ENCODE data around the gene NPAS4.
A peak's percentile ranks its signal among the peaks of the same experiment; 100 is the strongest.
"Not testable (repeated sequence)": the region's sequence is repeated elsewhere in the genome, so short reads cannot be mapped to it uniquely, and the experiment has no call there.

NPAS4 gene

DNA sequence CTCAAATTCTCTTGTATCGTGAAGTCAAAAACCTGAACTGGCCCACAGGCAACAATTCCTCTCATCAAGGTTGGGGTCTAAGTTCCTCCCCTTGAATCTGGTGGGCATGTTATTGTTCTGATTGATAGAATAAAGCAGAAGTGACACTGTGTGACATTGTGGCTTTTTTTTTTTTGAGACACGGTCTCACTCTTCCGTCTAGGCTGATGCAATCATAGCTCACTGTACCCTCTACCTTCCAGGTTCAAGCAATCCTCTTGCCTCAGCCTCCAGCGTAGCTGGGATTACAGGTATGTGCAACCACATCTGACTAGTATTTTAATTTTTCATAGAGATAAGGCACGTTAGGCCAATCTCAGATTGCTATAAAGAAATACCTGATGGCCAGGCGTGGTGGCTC lies 37.0 kb downstream of the NPAS4 start:
- DNase-seq: no peak

DNA sequence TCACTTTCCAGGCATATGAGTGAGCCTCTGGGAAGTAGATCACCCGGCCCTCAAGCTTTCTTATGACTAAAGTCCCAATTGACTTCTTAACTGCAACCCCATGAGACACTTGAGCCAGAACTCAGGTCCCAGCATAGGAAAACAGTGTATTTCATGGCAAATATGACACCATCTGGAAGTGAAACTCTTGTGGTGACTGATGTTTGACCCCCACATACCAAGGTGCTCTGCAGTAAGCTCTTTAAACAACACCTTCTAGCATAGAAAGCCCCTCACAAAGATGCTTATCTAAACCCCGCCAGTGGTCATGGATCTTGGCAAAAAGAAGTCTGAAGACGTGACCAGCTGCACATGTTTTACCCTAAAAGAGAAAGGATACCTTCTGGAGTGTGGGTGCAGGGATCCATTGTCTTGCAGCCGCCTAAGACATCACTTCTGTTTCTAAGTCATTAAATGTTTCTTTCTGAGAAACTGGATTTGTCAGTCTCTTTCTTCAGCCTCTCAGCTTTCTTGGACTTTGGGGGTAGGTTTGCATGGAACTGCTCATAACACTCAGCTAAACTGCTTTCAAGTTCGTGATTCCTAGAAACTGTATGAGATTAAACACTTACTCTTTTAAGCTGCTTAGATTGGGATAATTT lies 38.4 kb downstream of the NPAS4 start:
- no peak for DNase-seq

DNA sequence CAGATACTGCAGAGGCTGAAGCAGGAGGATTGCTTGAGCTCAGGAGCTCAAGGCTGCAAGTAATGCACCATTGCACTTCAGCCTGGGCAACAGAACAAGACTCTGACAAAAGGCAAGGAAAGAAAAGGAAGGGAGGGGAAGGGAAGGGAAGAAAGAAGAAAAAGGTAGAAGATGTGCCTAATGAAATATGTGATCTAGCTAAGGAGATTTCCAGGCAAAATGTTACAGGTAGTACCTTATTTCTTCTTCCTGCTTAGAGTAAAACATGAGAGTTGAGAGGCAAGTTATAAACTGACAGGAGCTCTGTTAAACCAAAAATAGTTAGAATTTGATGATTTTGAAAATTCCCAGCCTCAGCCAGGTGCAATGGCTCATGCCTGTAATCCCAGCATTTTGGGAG lies 41.2 kb downstream of the NPAS4 start:
- DNase-seq: no peak

GRCh38 chr11:66462911-66463310 lies 42.1 kb downstream of the NPAS4 start:
- no peak for DNase-seq

DNA sequence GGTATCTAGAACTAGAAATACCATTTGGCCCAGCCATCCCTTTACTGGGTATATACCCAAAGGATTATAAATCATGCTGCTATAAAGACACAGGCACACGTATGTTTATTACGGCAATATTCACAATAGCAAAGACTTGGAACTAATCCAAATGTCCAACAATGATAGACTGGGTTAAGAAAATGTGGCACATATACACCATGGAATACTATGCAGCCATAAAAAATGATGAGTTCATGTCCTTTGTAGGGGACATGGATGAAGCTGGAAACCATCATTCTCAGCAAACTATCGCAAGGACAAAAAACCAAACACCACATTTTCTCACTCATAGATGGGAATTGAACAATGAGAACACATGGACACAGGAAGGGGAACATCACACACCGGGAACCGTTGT lies 43.3 kb downstream of the NPAS4 start:
- DNase-seq: not testable (repeated sequence)

GRCh38 chr11:66464916-66465315 lies 44.1 kb downstream of the NPAS4 start:
- no peak for DNase-seq

DNA sequence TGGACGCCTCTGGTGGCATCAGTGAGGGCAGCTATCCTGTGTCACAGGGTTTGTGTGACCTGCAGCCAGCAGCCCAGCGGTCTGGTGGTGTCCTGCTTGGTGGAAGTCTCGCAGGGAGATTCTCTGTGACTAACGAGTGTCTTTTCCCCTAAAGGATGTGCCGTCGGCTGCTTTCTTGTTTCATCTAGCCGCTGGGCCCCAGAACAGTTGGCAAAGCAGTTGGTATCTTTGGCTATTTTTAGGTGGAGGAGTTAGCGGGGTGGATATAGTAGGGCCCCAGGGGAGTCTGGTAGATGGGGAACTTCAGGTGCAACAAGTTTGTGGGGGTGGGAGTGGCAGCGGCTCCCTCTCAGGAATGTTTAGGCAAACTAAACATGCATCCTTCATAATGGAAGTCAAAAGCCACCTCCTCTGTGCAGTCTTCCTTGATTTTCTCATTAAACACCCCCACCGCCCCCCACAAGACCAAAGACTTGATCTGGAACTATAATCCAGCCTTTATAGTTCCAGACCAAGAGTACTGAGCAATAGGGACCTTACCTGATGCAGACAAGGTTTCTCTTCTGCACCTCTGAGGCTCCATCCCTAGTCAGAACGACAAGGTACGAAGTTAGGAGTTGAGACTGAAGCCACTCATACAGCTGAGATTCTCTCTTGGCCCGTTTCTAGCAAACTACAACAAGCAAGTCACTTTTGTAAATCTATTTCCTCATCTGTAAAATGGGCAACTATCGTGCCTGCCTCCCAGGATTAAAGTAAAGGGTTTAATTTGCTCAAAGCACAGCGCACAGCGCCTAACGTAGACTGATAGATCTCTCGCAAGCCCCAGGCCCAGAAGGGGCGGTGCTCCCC lies 44.8 kb downstream of the NPAS4 start:
- DNase-seq: no peak

- peak; percentile 70 to 81 for DNase-seq
Measured at GRCh38 chr11:66466225-66467033, 45.6 kb downstream of the NPAS4 start, which contains the start of gene PELI3. Gene PELI3 (plus strand): TSS chr11:66466905. CDS start chr11:66468129, 1,224 bp downstream.

DNA sequence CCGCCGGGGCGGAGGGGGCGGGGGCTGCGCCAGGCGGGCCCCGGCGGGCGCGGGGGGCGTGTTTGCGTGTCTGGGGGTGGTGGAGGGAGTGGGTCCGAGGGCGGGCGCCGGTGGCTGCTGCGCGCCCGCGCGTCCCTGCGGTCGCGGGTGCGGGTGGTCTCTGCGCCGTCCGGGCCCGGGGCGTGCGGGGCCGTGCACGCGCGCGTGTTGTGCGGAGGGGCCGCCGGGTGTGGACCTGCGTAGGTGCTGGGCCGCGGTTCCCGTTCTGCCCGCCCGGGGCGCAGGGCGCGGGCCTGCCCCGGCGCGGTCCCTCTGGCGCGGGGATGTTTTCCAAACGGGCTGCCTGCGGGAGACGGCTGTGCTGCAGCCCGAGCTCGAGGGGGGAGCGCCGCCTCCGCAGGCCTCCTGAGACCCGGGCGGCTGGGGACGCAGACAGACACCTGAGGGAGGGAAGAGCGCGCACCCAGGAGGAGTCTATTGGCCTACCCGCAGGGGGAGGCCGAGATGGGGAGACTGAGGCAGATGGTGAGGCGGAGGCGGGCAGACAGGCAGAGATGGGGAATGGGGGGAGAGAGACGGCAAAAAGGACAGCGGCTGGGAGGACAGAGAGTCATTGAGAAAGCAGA lies 46.3 kb downstream of the NPAS4 start:
- DNase-seq: no peak

DNA sequence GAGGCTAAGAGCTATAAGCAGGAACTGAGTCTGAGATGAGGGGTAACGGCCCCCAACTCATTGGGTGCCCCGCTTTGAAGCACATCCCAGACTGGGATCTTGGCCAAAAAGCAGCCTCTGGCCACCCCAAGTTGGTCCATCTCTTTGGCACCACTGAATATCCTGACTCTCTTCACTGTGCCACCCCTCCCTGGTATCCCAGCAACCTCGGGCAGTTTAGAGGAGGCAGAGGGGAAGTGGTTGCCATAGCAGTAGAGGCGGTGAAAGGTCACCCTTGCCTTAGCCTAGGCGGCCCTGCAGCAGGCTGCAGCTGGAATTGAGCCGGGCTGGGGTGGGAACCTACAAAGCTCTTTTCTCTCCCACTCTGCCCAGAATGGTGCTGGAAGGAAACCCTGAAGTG lies 46.9 kb downstream of the NPAS4 start:
- DNase-seq: no peak

DNA sequence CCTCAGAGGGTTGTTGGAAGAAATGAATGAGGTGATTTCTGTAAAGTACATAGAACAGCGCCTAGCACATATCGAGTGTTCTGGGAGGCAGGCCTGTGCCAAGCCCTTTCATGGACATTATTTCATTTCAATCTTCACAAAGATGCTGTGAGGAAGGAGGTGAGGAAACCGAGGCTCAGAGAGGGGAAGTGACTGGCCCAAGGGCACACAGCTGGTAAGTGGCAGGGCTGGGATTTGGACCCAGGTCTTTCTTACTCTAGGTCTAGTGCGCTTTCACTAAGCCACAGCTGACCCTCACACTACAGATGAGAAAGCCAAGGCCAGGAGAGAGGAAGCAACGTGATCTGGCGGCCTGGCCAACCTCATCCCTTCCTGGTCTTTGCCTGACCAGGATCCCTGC lies 47.9 kb downstream of the NPAS4 start:
- DNase-seq: no peak

DNA sequence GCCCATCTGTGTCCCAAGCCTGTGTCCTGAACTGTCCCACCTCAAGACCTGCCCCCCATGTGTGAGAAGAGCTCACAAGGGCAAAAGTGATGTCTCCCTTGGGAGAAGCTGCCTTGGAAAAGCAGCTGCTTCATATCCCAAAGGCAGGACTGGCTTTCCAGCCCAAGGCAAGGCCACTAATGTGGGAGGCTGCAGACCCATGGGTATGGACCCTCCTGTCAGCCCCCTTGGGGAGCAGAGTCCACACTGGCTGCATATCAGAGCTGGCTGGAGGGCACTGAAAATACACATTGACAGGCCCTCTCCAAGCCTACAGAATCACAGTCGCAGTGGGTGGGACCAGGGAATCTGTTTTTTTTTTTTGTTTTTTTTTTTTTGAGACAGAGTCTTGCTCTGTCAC lies 48.6 kb downstream of the NPAS4 start:
- no peak for DNase-seq

DNA sequence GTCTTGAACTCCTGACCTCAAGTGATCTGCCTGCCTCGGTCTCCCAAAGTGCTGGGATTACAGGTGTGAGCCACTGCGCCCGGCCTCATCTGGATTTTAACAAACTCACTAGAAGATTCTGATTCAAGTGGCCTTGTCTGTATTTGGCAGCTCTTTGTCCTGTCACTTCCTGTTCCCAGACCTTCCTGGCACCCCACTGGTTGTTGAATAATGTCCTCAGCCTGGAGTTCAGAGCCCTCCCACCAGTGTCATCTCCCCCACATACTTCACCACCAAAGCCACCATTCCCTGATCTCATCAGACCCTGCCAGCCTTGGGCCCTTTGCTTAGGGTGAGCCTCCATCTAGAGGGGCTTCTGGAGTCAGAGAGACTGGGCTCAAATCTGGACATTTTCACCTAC lies 49.2 kb downstream of the NPAS4 start:
- no peak for DNase-seq

DNA sequence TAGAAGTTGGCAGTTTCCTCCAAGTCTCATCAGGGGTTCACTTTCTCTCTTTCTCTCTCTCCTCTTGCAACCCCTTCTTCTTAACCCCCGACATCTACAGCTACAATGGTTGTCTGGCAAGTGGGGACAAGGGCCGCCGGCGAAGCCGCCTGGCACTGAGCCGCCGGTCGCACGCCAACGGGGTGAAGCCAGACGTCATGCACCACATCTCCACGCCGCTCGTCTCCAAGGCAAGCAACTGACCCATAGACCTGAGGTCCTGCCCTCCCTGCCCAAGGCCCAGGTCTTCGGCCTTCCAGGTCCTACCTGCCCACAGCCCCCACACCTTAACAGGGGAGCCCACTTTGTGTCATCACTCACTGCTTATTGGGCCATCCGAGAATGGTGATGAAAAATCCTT lies 50.3 kb downstream of the NPAS4 start:
- no peak for DNase-seq

GRCh38 chr11:66472054-66472453 lies 51.2 kb downstream of the NPAS4 start:
- no peak for DNase-seq

DNA sequence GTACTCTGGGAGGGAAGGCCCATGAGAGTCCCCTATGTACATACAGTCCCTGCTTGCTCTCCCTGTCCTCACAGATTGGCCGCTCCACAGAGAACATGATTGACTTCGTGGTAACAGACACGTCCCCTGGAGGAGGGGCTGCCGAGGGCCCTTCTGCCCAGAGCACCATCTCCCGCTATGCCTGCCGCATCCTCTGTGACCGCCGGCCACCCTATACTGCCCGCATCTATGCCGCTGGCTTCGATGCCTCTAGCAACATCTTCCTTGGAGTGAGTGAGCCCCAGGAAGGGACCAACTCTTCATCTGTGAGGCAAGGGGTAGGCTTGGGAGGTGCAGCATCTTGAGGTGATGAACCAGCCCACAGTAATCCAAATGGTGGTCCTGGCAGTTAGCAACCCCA lies 52.3 kb downstream of the NPAS4 start:
- DNase-seq: no peak

GRCh38 chr11:66473608-66474515 lies 53.0 kb downstream of the NPAS4 start:
- no peak for DNase-seq

DNA sequence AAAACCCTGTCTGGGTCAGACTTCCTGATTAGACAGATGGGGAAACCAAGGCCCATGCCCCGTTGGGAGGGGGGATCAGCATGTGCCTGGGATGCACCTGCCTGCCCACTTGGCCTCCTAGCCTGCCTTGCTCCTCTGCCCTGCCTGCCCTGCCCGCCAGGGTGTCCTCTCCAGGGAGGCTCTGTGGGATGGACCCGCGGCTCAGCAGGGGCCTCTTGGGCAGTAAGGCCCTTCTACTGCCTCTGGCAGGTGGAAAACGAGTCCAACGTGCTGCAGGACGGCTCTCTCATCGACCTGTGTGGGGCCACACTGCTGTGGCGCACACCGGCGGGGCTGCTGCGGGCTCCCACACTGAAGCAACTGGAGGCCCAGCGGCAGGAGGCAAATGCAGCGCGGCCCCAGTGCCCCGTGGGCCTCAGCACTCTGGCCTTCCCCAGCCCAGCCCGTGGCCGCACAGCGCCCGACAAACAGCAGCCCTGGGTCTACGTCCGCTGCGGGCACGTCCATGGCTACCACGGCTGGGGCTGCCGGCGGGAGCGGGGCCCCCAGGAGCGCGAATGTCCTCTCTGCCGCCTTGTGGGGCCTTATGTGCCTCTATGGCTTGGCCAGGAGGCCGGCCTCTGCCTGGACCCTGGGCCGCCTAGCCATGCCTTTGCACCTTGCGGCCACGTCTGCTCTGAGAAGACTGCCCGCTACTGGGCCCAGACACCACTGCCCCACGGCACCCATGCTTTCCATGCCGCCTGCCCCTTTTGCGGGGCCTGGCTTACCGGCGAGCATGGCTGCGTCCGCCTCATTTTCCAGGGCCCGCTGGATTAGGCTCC lies 54.7 kb downstream of the NPAS4 start:
- no peak for DNase-seq
